Measurements from ENCODE around the gene ABCG1.

ABCG1 gene

DNA sequence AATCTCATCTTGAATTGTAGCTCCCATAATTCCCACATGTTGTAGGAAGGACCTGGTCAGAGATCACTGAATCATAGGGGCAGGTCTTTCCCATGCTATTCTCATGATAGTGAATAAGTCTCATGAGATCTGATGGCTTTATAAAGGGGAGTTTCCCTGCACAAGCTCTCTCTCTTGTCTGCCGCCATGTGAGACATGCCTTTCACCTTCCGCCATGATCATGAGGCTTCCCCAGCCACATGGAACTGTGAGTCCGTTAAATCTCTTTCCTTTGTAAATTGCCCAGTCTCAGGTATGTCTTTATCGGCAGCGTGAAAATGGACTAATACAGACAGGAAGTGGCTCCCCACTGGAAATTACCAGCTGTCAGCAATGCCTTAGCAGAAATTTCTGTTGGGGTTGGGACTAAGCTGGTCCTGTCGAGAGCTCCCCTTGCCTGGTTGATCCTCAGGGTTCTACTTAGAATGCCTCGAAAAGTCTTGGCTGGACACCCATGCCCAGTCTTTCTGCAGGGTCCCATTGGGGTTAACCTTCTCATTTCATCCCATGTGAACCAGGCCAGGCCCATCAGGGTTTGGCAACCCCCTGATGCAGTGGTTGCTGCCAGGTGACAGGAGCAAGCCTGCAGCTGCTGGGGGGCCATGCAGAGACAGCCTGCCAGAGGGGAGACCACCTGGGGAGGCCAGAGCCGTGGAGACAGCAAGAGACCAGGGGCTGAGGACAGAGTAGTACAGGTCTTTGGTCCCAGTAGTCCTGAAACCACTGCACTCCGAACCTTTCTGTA lies 2.8 kb upstream of the ABCG1 start:
- DNase-seq, result no peak

DNA sequence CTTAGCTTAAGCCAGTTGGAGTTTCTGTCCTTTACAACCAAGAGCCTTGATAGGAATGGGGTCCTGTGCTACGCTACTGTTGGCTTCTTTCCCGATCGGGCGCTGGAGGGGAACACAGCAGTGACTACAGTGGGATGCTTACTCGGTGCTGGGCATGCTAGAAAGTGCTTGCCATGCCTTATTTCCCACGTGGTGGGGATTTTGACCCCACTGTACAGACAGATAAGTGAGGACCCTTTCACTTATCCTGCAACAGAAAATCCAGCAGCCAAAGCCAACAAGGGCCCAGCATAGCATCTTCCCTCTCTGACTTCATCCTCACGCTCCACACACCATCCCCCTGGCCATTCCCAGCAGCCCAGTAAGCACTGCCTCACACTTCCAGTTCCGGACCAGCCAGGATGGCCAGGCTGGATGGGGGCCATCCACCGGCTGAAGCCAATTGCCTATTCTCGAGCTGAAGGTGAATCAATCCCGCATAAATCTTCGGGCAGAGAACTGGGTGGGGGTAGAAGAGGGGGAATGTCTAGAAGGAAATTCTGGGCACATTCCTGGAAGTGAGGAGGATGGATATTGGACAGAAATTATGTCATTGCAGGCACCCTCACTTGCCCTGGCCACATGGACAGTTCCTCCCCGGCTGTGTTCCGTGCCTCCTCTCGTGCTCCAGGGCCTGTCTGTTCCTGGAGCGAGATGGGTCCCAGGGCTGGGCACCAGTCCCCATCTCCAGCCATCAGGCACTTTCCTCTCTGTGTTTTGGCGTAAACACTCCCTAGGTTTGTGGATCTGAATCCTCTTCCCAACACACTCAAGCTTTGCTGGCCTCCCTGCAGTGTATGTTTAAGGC lies 2.0 kb upstream of the ABCG1 start:
- no peak for DNase-seq

DNA sequence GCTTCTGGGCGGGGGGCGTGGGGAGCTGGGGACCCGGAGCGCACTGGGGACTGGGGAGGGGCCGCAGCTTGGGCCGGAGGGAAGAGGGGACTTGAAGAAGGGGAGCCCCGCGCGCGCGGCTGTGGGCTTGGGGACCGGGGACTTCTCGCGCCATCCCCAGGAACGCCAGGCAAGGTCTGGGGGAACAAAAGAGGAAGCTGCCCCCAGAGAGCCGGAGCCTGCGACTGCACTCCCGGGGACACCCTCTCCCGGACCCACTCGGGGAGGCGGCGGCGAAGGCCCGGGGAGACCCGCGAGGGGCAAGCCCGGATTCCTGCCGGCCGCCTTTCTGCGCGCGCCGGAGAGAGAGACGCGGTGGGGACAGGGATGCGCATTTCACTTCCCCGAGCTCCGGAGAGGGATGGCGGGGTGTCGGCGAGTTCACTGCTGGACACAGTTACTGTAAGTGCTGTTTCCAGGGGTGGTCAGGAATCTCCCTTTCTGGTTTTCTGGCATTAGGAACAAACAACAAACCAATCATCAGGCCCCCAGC lies 732 bp downstream of the ABCG1 start:
- DNase-seq, result no peak

DNA sequence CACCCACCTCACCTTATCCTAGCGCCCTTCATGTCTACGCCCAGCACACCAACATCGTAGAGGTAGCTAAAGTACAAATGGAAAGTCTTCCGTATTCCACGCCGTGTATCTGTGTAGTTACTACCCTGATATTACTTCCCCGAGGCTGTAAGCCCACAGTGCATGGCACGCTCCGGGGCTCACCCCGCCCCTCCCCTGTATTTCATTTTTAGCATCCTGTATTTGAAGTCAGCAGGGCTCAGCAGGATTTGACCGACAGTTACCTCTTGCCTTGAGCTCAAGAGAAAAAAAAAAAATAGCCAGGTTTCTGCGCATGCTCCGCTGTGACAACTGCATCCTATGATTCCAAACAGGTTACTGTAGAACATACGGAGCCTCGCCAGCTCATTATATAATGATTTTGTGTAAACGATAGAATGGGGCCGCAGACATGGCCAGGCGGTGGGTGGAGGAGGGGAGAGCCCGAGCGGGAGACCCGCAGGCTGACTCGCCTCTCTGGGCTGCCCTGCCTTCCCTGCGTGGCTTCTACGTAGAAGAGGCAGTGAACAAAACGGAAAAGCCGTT lies 1.3 kb downstream of the ABCG1 start:
- DNase-seq, result peak; percentile 87

DNA sequence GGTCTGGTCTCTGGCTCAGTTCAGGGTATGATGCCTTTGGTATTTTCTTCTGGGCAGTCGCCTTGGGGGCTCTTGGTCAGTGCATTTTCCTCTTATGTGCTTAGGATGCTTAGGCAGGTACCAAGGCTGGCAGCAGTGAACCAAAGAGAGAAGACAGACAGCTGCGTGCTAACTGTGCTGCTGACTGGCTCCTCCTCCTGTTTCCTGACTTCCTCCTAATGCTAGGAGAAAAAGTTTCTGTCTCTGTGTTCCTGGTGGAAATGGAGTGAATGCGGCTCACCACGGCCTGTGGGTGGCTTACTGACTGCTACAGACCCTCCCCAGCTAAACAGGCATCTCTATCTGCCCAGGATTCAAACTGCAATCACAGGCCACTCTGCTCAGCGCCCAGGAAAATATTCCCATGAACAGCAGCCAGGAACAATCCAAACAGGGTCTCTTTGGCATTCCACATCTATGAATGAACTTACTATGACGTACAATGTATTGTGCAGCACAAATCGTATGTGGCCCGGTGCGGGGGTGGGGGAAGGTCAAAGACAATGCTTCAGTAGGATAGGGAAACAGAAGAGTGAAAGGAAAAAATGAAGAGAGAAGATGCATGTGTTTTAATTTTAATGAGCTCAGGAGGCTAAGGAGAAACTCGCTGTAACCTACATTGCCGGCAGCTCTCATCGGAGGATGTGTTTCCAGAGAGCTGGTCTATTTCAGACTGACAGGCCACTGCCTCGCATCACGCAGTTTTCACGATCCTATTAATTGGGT lies 2.8 kb downstream of the ABCG1 start:
- DNase-seq, result no peak

DNA sequence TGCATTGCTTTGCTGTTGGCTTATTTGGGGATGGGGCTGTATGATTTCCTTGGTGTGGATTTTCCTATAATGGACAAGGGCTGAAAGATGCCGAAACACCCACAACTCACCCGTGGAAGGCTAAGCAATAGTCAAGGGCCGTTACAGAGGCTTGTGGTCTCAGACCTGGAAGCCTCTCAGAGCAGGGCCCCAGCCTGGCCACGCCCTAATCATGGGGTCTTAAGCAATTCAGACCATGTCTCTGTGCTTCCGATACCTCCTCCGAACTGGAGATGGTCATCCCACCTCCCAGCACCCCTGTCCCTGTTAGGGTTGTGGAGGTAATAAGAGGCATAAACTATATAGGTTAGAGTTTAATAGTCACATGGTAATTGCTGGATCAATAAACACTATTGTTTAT lies 3.4 kb downstream of the ABCG1 start:
- no peak for DNase-seq

DNA sequence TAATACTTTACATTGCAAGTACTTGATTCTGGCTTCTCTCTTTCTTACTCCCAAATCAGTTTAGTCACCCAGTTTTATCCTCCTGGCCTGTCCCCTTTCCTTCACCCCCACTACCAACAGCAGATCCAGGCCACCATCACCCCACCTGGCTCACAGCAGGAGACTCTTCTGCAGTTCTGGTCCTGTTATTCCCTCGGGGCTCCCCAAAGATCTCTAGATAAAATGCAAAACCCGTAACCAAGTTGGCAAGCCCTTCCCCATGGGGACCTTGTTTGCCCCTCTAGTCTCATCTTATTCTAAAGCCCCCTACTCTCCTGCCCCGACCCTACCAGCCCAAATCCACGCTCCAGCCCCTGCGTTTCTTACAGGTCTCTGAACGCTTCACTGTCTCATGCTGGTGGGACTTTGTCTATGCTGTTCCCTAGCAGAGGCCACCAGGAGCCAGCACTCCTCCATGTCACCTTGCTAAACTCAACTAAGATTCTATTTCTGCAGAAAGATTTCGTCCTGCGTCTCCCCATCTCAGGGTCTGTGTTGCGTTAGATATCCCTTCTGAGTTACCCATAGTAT lies 4.0 kb downstream of the ABCG1 start:
- no peak for DNase-seq

DNA sequence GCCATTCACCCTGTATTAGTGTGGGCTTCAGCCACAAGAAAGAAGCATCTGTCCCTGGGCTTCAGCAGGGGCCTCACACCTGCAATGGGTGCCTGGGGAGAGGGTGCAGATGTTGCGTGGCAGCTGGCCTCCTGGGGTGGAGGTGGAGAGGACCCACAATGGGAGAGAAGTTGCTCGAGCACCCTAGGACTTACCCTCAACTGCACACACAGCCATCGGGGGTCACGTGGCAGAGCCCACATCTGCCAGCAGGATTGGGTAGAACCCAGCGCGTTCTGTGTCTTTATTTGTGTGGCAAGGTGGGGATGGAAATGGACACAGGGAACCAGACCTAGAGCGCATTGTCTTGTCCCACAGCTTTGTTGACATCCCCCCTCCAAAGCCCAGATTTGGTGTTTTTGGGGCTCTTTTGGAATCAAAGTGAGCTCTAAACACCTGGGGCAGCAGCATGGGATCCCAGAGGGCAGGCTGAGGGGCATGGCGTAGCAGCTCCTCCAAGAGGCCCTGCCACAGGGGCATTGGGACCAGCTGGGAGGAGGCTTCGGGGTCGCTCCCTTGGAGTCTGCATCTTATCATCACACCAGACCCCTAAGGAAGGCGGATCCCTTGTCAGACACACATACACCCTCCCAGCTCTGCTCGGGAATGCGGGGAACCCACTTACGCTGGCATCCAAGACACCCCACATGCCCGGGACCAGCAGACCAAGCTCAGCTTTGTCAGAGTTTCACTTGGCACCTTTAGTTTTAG lies 5.1 kb downstream of the ABCG1 start:
- DNase-seq, result no peak

DNA sequence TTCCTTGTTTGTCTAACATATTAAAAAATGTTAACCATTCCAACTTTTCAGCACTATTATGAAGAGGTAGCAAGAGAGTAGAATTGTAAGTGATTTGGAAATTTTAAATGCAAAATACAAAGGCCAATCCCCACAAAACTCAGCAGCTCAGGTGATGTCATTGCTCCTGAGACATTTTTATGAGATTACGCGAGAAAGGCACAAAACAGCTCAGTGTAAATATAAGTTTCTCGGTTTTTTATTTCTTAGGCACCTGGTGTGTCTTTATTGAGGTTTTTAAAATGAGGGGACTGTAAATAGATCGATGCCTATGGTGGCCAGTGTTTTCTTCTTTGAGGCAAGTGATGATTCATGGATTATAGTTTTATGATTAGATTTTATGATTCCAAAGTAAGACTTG lies 6.1 kb downstream of the ABCG1 start:
- DNase-seq, result no peak

DNA sequence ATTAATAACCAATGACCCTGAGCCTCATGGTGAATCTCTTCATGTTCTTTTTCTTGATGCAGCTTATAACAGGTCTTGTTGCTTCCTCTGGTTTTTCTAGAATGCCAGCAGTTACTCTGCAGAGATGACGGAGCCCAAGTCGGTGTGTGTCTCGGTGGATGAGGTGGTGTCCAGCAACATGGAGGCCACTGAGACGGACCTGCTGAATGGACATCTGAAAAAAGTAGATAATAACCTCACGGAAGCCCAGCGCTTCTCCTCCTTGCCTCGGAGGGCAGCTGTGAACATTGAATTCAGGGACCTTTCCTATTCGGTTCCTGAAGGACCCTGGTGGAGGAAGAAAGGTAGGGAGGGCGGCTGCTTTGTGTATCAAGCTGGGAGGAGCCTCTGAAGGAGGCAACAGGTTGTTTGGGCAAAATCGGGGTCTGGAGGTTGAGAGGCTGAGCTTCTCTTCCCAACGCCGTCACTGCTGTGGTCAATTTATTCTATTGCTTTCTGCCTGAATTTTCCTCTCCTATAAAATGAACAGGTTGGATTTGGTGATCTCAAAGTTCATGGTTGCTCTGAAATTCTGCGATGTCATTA lies 6.7 kb downstream of the ABCG1 start:
- no peak for DNase-seq

DNA sequence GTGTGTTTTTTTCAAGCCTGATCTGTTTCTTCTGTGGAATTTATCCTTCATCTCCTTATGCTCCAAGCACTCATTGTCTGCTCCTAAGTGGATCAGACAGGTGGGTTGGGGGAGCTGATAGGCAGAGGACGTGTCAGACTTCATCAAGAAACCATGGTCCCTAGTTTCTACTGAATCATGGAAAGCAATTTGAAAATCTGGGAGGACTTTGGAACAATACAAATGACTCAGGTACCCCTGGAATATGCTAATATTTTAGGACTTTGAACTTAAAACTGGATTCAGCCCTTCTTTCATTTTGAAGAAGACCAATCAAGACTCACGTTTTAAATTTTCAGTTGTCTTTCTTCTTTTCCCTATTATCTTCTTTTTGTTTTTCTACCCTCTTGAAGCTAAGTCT lies 7.7 kb downstream of the ABCG1 start:
- DNase-seq, result no peak

DNA sequence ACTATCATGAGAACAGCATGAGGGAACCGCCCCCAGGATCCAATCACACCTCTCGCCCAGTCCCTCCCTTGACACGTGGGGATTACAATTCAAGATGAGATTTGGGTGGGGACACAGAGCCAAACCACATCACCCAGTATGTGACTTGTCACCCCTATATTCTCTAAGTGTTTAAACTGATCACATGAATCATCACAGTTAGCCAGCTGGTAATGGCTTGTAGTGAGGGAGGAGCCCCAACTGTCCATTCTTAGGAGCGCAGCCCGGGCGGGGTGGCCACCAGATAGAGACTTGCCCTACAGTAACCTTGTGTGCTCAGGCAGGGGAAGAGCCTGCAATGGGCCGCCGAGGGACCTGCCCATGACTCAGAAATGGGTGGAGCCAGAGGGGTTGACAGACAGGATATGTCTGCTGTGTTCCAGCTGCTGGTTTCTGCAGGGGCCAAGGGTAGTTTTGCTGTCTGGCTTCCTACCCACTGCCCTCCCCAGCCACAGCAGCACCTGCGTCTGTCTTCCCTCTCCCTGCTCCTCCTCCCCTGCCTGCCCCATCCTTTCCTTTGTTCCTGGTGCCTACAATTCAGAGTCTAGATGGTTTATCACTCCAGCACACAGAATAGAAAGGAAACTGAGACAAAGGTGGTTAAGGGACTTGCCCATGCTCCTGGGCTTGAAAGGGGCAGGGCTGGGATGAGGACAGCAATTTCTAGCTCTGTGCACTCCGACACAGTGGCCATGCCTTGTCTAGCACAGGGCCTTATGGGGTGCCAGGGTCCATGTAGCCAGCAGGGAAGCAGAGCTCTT lies 9.2 kb downstream of the ABCG1 start:
- DNase-seq, result peak; percentile 99

DNA sequence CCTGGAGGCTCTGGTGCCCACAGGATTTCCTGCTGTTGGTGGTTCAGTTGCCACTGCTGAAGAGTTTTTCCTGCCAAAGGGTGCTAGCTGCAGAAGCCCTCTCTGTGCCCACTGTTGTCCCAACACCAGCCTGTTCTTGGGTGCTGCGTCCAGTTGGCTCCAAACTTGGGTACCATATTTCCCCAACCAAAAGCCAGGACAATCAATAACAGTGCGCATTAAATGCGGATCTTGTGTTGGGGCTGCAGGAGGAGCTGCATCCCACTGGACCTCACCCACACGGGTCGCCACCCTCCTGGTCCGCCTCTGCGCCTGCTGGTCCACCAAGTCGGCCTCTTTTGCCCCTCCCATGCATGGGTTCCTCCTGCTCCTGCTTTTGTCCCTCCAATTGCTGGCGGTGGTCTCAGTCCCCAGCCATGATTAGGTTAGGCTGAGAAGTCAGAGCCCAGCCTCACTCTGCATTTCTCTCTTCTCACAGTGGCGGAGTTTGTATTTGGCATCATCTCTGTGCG lies 9.8 kb downstream of the ABCG1 start:
- DNase-seq, result no peak

DNA sequence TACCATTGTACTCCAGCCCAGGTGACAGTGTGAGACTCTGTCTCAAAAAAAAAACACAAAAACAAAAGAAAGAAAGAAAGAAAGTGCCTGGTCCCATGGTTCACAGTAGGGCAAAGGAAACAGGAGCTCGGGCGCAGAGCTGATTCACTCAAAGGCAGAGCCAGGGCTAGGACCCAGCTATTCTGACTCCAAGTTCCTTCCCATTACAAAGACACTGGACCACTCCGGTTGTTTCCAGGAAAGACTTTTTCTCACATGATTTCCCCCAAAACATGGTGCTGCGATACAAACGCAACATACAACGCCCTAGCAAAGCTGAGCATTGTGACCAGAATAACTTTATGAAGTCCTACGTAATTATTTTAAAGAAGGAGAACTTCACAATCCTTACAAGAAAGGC lies 10.7 kb downstream of the ABCG1 start:
- no peak for DNase-seq

DNA sequence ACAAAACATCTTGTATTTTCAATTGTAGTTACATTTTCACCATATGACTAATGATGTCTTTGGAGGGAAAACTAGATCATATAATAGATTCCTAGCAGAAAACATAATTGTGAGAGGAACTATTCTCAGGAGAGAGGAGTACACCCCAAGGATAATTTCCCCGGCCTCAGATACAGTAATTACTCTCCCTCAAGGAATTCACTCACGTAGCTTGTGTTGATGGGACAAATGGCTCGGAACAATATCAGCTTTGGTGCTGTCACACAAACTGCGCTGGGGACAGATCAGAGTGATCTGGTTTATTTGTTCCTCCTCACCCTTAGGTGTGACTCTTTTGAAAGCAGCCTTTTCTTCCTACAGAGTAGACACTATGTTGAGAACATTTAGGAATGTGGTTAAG lies 11.2 kb downstream of the ABCG1 start:
- DNase-seq, result no peak

DNA sequence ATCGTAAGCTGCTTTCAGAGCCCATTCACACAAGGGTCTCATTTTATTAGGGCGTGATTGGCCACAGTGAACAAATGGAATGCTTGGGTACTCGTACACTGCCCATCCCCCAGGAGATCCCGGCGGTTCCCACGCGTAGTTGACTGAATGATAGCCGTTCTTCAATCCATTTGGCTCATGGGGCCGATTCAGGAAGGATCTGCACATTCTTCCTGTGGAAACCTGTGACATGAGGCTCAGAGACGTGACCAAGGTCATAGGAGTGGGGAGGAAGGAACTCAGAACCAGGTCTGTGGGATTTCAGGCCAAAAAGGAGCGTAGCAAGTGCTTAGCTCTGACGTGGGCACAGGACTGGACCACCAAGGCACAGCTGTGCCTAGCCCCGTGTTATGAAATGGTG lies 11.7 kb downstream of the ABCG1 start:
- no peak for DNase-seq

DNA sequence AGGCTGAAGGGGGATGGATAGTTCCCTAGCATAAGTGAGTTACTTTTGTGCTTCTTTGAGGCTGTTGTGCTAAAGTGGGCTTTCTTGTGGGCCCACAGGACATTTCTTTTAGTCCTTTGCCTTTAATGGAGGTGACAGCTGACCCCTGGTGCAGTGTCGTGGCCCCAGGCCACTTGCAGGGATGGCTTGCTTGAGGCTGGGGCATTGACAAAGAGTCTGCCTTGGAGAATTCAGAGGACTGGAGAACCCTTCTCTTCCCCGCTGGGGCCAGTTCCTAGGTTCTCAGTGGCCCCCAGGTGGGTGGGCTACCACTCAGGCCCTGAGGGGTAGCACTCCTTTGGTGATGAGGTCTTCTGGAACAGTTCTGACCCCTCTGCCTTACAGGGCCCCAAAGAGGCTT lies 12.8 kb downstream of the ABCG1 start:
- no peak for DNase-seq

DNA sequence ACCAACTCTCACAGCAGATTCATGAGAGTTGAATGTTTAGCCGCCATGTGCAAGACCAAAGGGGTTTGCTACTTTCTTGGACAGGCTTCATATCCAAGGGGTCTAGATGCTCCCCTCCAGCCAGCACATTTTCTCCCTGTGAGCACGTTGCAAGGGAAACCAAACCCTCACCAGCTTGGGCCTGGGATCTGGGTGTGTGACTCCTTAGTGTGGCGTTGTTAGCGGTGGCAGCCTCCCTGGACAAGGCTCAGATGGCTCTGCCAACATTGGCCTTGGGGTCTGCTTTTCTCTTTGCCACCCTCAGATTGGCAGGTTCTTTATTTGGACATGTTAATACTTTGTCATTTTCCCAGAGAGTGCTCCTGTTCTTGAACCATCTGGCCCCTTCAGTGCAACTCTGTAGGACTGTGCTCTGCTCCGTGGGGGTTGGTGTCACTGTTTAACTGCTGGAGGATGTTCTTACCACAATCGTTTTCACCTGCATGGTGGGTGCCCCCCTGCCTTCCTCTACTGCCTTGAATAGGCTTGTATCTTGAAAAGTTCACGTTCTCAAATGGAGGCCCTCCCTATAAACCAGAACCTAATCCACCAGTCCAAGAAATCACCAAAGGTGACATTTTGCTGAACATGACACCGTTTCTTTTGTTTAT lies 13.4 kb downstream of the ABCG1 start:
- DNase-seq, result no peak

DNA sequence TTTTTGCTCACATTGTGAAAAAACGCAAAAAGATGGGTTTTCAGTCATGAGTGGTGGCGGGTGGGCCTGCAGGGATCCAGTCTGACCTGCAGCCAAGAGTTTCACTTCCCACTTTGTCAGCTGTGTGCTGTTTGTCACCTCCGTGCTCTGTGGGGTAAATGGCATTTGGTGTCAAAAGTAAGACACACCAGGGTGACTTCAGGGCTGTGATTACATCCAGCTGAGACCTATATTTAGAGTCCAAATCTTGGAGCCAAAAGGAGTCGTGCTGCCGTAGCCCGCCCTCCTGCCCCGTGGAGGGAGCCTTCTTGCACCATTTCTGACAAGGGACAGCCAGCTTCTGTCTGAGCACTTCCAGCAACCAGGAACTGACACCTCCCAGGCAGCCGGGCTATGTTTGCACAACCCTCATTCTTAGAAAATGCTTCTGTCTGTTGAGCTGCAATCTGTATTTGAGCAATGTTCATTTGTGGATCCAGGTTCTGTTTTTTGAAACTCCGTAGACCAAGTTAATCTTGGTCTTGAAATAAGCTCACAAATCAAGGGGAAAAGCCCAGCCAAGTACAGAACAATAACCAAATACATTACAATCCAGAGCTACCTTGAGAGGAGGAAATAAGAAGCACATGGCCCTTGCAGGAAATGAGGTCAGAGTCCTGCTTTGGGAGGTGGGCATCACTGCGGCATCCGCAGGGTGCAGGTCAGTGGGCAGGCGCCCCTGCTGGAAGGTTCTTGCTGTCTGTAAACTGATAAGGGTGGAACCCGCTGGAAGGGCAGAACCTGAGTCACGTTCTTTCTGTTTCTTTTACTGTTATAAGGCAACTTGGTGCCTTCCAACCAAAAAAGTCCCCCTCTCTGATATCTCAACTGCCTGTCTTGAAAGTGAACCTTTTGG lies 14.4 kb downstream of the ABCG1 start:
- DNase-seq, result peak; percentile 91

All from CD4-positive, alpha-beta T cell treated with Interleukin-4 for 4 hours (primary cell).